ENCODE measurements around the gene RINT1. TPM values are rescaled to one million over a fixed set of nuclear protein-coding genes. Genes with fewer than 3 reads are reported as not detected.

The RINT1 gene
- total and polyA plus RNA-seq, 2 experiments from 2014 or later = 8.2 to 10.7 TPM

DNA sequence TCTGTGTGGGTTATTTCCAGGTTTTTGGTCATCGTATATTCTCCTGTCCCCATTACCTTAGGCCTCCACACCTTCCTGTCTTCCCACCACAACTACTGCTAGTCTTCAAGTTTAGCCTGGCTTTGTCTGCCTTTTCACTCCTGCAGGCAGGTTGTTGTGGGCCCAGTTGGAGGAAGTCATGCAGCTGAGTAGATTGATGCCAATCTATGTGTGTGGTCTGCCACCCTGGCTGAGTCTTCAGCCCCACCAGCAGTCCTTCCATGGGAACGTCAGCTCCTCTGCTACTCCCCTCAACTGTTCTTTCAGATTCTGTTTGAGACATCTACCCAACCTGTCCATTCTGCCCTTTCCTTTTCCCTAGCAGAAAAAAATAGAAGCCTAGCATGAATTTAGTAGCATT is 6.3 kb downstream of the RINT1 start:
- no peak for DNase-seq (ENCODE audit: low spot score)
- H3K27me3 ChIP-seq = no peaks in the 10 kb centered on the region
- H3K36me3 ChIP-seq (replicated peaks; ENCODE audit: insufficient read depth, low read depth) = no peaks in the 10 kb centered on the region
- no peaks in the 10 kb centered on the region for H4K20me1 ChIP-seq (ENCODE audit: insufficient read depth, poor library complexity, severe bottlenecking)
- H3K79me2 ChIP-seq = peaks cover 22% of the 10 kb centered on the region
- H3K9me3 ChIP-seq (ENCODE audit: low read depth) = no peaks in the 10 kb centered on the region
- H3K27ac ChIP-seq = no peak overlapping the region
- H3K4me2 ChIP-seq = no peak overlapping the region
- H3K9me2 ChIP-seq (replicated peaks; ENCODE audit: insufficient read depth) = no peaks in the 10 kb centered on the region
- peaks cover 3% of the 10 kb centered on the region for H3K4me1 ChIP-seq (ENCODE audit: insufficient read depth)
- TF ChIP-seq EZH2 (IDR thresholded peaks at IDR 0.05; ENCODE audit: borderline replicate concordance) = no peak
- no peak for TF ChIP-seq CTCF (IDR thresholded peaks at IDR 0.05; ENCODE audit: poor library complexity)
- no peak for TF ChIP-seq EZH2phosphoT487 (IDR thresholded peaks at IDR 0.05; ENCODE audit: low read depth, severe bottlenecking, unreplicated experiment)
- H2AFZ ChIP-seq = no peak overlapping the region
- H3K4me3 ChIP-seq = no peak overlapping the region
- 91% methylated on average over 2 of the region's 2 CpGs for WGBS (ENCODE audit: low lambda C conversion rate, missing lambda C conversion rate)

DNA sequence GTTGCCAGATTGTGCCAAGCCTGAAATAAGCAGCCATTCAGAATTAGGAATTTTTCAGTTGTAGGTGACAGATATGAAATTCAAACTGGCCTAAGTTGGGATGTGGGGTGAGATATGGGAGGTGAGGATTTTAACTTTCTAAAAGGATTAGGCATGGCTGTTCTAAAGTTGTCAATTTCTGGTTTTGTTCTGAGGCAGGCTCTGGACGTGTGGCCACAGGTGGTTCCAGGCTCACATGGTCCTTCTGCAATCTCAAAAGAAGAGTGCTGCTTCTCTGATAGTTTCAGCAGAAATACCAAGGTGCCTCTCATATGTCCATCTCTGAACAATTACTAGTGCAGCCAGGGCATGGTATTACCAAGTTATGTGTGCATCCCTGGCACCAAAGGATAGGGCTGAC is 27.9 kb downstream of the RINT1 start:
- no peak overlapping the region for H2AFZ ChIP-seq
- H3K4me2 ChIP-seq = no peak overlapping the region
- no peaks in the 10 kb centered on the region for H3K9me3 ChIP-seq (ENCODE audit: low read depth)
- no peaks in the 10 kb centered on the region for H3K79me2 ChIP-seq
- 100% methylated on average over 1 of the region's 1 CpG for WGBS (ENCODE audit: low lambda C conversion rate, missing lambda C conversion rate)
- no peaks in the 10 kb centered on the region for H3K9me2 ChIP-seq (replicated peaks; ENCODE audit: insufficient read depth)
- no peak for DNase-seq (ENCODE audit: low spot score)
- no peaks in the 10 kb centered on the region for H4K20me1 ChIP-seq (ENCODE audit: insufficient read depth, poor library complexity, severe bottlenecking)
- no peak overlapping the region for H3K27ac ChIP-seq
- H3K4me3 ChIP-seq = no peak overlapping the region
- no peaks in the 10 kb centered on the region for H3K36me3 ChIP-seq (replicated peaks; ENCODE audit: insufficient read depth, low read depth)
- no peaks in the 10 kb centered on the region for H3K27me3 ChIP-seq
- H3K4me1 ChIP-seq (ENCODE audit: insufficient read depth) = no peaks in the 10 kb centered on the region
- TF ChIP-seq CTCF (IDR thresholded peaks at IDR 0.05; ENCODE audit: poor library complexity) (no peak), EZH2 (IDR thresholded peaks at IDR 0.05; ENCODE audit: borderline replicate concordance) (no peak), EZH2phosphoT487 (IDR thresholded peaks at IDR 0.05; ENCODE audit: low read depth, severe bottlenecking, unreplicated experiment) (no peak)

- no peaks in the 10 kb centered on the region for H4K20me1 ChIP-seq (ENCODE audit: insufficient read depth, poor library complexity, severe bottlenecking)
Observed at GRCh38 chr7:105565190-105565589, 33.2 kb downstream of the RINT1 start.

More at GRCh38 chr7:105565190-105565589, 33.2 kb downstream of the RINT1 start:
- WGBS (ENCODE audit: low lambda C conversion rate, missing lambda C conversion rate) = 100% methylated on average over 4 of the region's 4 CpGs
- Histone ChIP-seq H3K4me2 (no peak overlapping the region), H3K9me2 (replicated peaks; ENCODE audit: insufficient read depth) (no peaks in the 10 kb centered on the region), H3K4me3 (no peak overlapping the region), H3K27ac (no peak overlapping the region), H3K27me3 (no peaks in the 10 kb centered on the region), H3K4me1 (ENCODE audit: insufficient read depth) (no peaks in the 10 kb centered on the region), H2AFZ (no peak overlapping the region), H3K36me3 (replicated peaks; ENCODE audit: insufficient read depth, low read depth) (no peaks in the 10 kb centered on the region), H3K79me2 (no peaks in the 10 kb centered on the region), H3K9me3 (ENCODE audit: low read depth) (no peaks in the 10 kb centered on the region)
- no peak for TF ChIP-seq CTCF (IDR thresholded peaks at IDR 0.05; ENCODE audit: poor library complexity)
- no peak for TF ChIP-seq EZH2phosphoT487 (IDR thresholded peaks at IDR 0.05; ENCODE audit: low read depth, severe bottlenecking, unreplicated experiment)
- TF ChIP-seq EZH2 (IDR thresholded peaks at IDR 0.05; ENCODE audit: borderline replicate concordance) = no peak
- DNase-seq (ENCODE audit: low spot score) = no peak
